ENCODE results near the gene TEAD2. TPM values are rescaled to one million over a fixed set of nuclear protein-coding genes. Genes with fewer than 3 reads are reported as not detected.

The TEAD2 gene
- total and polyA plus RNA-seq, 10 of the 15 experiments (the other 5 are each of a cell fraction or from before 2014, with no cell fraction given) = 0.04 to 0.26 (median 0.11) TPM; not detected in 3

GRCh38 chr19:49333811-49334288, 28.4 kb downstream of the TEAD2 start:
- peak overlapping the region; percentile 39 for H3K4me3 ChIP-seq
- peaks cover 43% of the 10 kb centered on the region for H3K79me2 ChIP-seq (ENCODE audit: control insufficient read depth, insufficient read depth, low read length)
- SMC1A ChIA-PET (ENCODE audit: uncharacterized antibody, unreplicated experiment) = interaction anchor here (1.4 to 2.0 kb wide), 6 partner anchors 8 to 117 kb away, joined by 3 to 8 read pairs (median 4); partner anchors contain the start of genes PIH1D1 and SLC6A16
- H3K9ac ChIP-seq (ENCODE audit: control insufficient read depth, insufficient read depth, low read length) = peak overlapping the region; percentile 61
- no TSS peak for BruUV-seq (replicated peaks)
- DNase-seq (ENCODE audit: low read depth, low spot score) (peak; percentile 84), FAIRE-seq (peak; percentile 69), ATAC-seq (peak; percentile 77)
- no peaks in the 10 kb centered on the region for H3K36me3 ChIP-seq (ENCODE audit: control insufficient read depth in 2 of 2, insufficient read depth in 2 of 2, low read length in 1 of 2)
- peaks cover 64% of the 10 kb centered on the region for H3K4me1 ChIP-seq (ENCODE audit: control insufficient read depth, insufficient read depth, low read length)
- intact Hi-C loops (cut with micrococcal nuclease; ENCODE audit: unreplicated experiment) = loop anchor here (5.0 kb wide), 2 partner anchors 118 to 138 kb away; partner anchors contain the start of genes ALDH16A1, FLT3LG and PIH1D1
- H3K27ac ChIP-seq (ENCODE audit: control insufficient read depth, insufficient read depth) = peak overlapping the region; percentile 98
- POLR2A ChIA-PET = interaction anchor here (0.6 to 3.5 kb wide), 10 partner anchors 7 to 354 kb away, joined by 3 to 24 read pairs (median 3); partner anchors contain the start of genes PIH1D1 and RRAS
- H4K20me1 ChIP-seq (ENCODE audit: control insufficient read depth, insufficient read depth) = no peaks in the 10 kb centered on the region
- 0% methylated on average over 8 of the region's 8 CpGs for WGBS (ENCODE audit: insufficient coverage, insufficient replicate concordance, low lambda C conversion rate, missing lambda C conversion rate)
- peak overlapping the region; percentile 11; the same call in 1 of the 2 replicates for H2AFZ ChIP-seq (ENCODE audit: control insufficient read depth, low read depth, low read length)
- H3K4me2 ChIP-seq (ENCODE audit: control insufficient read depth, insufficient read depth) = peak overlapping the region; percentile 99
- no peaks in the 10 kb centered on the region for H3K27me3 ChIP-seq (replicated peaks in 1 of 2; ENCODE audit: control insufficient read depth in 2 of 2, insufficient read depth in 2 of 2, low read length in 1 of 2)
- RAD21 ChIA-PET (ENCODE audit: unreplicated experiment) = interaction anchor here (1.0 to 1.8 kb wide), 5 partner anchors 9 to 136 kb away, joined by 3 to 5 read pairs (median 4); partner anchors contain the start of gene ALDH16A1
- in situ Hi-C loops (cut with MboI) = no loop called here
- no peaks in the 10 kb centered on the region for H3K9me3 ChIP-seq (replicated peaks; ENCODE audit: control insufficient read depth, insufficient read depth, low read length)
- CTCF ChIA-PET = interaction anchor here (0.5 to 1.5 kb wide), 6 partner anchors 12 to 154 kb away, joined by 3 to 4 read pairs (median 3); partner anchors contain the start of gene RPL13A
- TF ChIP-seq BCL11A (IDR thresholded peaks at IDR 0.05; ENCODE audit: low read depth, low read length) (0 out of 2 replicates have a peak, but pooled peaks have one; percentile 16), IKZF2 (IDR thresholded peaks at IDR 0.05) (peak; percentile 90 to 95), HDGF (IDR thresholded peaks at IDR 0.05) (0 out of 2 replicates have a peak, but pooled peaks have one; percentile 50), PAX5 (IDR thresholded peaks at IDR 0.05; ENCODE audit: borderline replicate concordance, low read depth, low read length) (peak; percentile 87), ZNF207 (IDR thresholded peaks at IDR 0.05; ENCODE audit: borderline replicate concordance) (no peak), BCL3 (IDR thresholded peaks at IDR 0.05; ENCODE audit: borderline replicate concordance, insufficient read depth, low read depth, low read length, poor library complexity, severe bottlenecking) (peak; percentile 60), ZBED1 (IDR thresholded peaks at IDR 0.05; ENCODE audit: borderline replicate concordance) (peak; percentile 72; the same call in 1 of the 2 replicates), NR2F1 (conservative IDR thresholded peaks at IDR 0.05) (peak; percentile 51; the same call in 1 of the 2 replicates), REST (IDR thresholded peaks at IDR 0.05; ENCODE audit: low read depth, low read length) (no peak), E4F1 (IDR thresholded peaks at IDR 0.05; ENCODE audit: borderline replicate concordance, partially characterized antibody) (no peak), NBN (IDR thresholded peaks at IDR 0.05) (peak; percentile 90), POLR2AphosphoS2 (IDR thresholded peaks at IDR 0.05; ENCODE audit: low read depth, low read length) (0 out of 2 replicates have a peak, but pooled peaks have one; percentile 67), STAT3 (IDR thresholded peaks at IDR 0.05; ENCODE audit: low read depth, low read length) (no peak), GATAD2B (conservative IDR thresholded peaks at IDR 0.05; ENCODE audit: low read depth) (peak; percentile 91), JUND (IDR thresholded peaks at IDR 0.05; ENCODE audit: low read depth, low read length) (no peak), POLR2AphosphoS5 (IDR thresholded peaks at IDR 0.05; ENCODE audit: low read length) (peak; percentile 78), MEF2A (IDR thresholded peaks at IDR 0.05; ENCODE audit: insufficient read depth, low read depth, low read length) (peak; percentile 32; the same call in 1 of the 2 replicates)
